NCI-H526 (cell line): ENCODE results near the gene DCP2.

ENCODE experiments used
- DNase-seq, 2 experiments: peaks; one replicate each; lab custom pipeline; 2025; lab: John Stamatoyannopoulos, UW

DCP2 gene

DNA sequence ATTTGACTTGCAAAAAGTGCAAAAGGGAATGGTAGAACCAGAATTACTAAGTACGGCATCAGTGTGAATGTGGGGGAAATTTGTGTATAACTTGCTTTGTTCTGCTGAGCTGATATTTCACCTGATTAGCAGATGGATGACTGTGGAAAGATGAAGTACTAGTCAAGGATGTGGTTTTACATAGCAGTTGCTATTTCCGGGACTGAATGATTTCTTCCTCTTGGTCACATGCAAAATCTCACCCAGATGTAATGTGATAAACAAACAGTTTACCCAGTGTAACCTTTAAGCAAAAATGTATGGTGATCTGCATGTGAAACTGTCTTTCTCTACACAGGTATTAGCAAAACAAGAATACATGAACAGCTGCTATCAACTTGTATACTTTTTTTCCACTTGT, 46.1 kb downstream of the DCP2 start:
- DNase-seq, result peak; percentile 46 to 48

GRCh38 chr5:113024076-113024697, 47.6 kb downstream of the DCP2 start:
- DNase-seq, result no peak

DNA sequence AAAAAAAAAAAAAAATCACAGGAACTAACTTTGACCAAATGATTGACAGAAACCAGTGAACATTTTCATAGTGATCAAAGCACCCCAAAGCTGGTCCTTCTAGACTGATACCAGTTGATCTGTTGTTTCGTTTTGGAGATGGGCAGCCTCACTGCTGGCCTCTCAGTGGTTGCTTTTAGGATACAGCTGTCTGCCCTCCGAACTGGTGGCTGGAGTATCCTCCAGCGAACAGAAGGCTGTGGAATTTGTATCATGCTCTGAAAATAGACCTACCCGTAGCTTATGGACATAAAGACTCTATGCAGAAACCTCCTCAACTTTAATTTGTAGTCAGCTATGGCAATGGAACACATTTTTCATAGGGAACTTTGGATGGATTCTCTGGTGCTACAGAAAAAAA, 49.0 kb downstream of the DCP2 start:
- DNase-seq, result no peak

DNA sequence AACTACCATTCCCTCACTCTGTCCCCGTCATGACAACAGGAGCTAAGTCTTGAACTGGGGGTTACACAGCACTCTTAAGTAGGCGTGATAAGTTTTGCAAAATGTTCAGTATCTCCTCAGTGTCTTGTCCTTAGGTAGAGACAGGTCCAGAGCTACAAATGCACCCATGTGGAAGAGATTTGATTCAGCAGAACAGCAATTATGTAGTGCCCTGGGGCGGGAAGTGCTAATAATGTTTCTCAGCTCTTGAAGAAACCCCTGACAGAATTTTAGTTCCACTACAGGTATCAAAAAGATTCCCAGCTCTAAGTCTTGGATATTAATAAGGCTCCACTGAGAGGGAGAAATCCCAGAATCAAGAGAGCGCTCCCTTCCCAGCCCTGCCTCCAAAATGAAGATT, 49.6 kb downstream of the DCP2 start:
- DNase-seq, result no peak

DNA sequence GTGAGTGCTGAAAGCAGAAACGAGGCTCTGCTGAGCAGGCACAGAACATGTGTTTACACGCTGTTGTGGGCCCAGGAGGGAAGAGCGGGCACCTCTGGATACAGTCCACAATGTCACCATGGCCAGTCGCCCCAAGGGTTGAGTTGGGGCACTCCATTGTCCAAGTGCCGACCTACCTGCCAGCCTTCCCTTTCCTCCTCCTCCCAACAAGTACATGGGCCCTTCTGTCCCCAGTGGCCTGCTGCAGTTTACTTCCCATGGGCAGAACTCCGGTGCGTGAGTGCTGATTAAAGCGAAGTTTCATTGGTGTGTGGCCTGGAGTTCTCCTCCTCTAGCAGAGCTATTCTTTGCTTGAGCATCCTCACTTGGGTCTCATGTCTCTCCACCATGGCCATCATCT, 50.4 kb downstream of the DCP2 start:
- no peak for DNase-seq

DNA sequence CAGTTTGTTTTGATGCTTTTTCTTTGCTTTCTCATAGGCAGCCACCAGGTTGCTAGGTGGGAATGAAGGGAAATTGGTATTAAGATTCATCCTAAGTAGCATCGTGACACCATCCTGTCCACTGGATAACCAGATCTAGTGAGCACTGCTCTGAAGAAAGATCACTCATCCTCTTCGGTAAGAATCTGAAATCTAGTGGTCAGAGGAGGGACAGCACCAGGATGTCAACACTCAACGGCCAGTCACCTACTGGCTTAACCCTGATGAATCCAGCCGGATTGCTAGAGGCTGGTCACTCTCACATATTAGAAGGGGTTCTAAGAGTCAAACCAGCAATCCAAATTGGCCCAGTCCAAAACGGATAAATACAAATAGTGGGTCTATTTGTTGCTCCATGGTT, 50.8 kb downstream of the DCP2 start:
- DNase-seq, result no peak

DNA sequence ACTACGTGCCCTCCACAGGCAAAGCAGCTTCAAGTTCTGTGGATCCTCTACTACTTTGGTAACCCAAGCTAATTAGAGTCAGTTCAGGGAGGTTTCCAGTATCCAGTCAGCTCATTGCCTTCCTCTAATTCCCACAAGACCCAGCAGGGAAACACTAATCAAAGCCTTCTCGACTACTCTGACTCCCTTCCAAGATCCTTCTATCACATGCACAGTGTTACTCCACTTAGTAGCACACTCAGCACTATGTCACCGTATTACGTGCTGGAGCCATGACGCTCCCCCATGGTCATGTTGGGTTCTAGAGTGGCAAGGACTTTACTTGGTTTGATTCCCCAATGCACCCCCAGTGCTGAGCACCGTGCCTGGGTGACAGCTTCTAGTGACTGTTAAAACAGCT, 53.0 kb downstream of the DCP2 start:
- DNase-seq, result no peak

DNA sequence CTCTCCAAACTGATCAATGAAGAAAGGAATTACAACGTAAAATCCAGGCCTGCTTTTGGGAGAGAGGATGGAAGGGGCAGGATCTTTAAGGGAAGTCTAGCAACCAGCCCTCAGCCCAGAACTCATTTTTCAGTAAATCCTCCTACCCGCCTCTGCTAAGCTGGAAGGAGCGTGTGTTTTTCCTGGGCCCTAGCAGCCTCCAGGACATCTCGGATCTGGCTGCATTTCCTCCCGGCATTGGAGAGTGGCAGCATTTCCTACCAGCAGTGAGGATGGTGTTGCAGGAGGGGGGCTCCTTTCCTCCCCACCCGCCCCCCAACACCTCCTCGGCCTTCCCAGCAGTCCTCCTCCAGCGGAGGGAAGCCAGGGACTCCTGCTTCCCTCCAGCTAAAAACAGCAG, 54.5 kb downstream of the DCP2 start:
- DNase-seq, result no peak

GRCh38 chr5:113031557-113031956, 55.0 kb downstream of the DCP2 start:
- no peak for DNase-seq

DNA sequence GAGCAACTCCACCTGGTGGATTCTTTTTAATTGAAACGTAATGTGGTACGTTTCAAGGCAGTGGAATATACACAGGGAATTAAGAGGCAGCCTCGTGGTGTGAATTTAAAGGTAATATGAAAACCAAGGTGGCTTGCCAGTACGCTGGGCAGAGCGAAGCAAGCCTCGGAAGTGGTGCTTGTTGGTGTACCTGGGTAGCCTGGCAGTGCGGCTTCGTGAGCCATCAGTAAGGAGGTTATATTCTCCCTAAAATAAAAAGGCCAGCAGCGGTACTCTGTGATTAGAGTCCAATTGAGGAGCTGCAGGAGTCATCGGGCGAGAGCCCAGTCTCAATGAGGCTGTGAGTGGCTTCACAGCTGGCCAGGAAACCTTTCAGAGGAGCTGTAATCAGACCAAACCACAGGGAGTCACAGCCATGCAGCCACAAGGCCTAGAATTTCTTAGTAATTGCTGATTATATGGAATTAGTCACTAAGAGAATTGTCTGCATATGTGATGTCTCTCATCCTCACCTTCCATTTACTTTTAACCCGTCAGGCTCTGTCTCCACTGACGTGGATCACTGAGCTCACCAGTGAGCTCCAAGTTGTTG, 57.7 kb downstream of the DCP2 start:
- no peak for DNase-seq

- no peak for DNase-seq
Observed at GRCh38 chr5:113035096-113035495, 58.5 kb downstream of the DCP2 start.

DNA sequence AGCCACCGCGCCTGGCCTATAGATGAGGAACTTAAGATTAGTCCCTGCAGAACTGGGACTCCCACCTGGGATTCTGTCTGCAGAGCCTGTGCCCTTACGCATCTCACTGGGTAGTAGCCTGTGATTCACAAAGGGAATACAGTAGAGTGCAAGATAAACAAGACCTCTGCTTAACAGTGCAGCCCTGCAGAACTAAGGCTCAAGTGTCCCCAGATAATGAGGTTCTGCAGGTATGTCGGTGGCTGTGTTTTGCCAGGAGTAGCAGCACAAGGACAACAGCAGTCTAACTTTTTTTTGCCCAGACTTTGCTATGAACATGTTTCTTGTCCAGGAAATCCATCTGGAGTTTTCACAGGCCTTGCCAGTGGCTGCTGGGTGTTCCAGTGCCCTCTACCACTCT, 59.7 kb downstream of the DCP2 start:
- no peak for DNase-seq

DNA sequence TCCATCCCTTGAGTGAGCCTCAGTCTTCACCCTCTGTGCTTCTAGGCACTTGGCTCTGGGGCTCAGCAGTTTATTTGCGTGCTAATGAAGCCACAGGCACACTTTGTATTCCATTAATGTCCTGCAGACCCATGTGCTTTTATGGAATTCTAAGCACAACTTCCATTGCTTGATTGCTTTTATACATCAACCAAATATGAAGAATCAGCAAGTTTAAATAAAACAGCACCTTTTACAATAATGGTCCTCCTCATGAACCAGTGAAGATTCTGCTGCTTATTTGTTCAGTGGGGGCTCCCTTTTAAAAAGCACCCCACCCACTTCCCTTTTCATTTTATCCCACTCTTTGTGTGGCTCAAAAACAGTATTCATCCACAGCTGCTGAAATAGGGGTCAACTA, 60.2 kb downstream of the DCP2 start:
- DNase-seq, result no peak

DNA sequence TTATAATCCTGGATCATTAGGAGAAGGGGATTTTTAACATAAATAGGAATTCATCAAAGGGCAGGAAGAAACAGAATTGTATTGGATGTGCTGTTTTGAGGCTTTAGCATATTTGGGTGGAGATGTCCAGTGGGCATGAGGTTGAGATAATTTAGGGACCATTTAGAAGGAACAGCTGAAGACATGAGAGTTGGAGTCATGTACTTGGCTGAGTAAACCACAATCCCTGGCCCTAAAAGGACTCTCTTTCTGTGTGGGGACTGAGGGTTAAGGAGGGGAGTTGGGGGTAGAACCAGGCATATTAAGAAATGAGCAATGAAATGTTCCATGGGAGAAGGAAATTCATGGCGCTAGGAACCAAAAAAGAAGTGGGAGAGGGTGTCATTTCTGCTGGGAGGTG, 61.5 kb downstream of the DCP2 start:
- no peak for DNase-seq

DNA sequence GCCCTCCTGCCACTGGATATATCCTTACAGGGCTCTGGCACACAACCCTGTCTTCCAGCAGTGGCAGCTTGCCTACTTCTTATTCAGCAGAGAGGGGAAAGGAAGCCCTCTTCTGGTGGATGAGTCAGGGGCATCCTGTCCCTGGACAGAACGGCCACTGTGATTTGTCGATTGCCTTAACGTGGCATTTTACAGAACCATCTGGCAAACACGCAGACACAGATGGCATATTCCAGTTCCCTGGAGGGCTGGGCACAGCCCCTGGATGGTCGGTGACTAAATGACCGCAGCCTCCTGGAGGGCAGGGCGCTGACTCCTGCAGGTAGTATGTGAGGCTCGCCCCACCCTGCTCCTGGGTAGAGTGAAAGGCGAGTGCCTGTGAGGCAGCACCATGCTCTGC, 62.1 kb downstream of the DCP2 start:
- no peak for DNase-seq

- DNase-seq, result peak; percentile 3 to 20
Observed at GRCh38 chr5:113039229-113039933, 62.8 kb downstream of the DCP2 start.

GRCh38 chr5:113039934-113040285, 63.3 kb downstream of the DCP2 start:
- DNase-seq, result no peak

DNA sequence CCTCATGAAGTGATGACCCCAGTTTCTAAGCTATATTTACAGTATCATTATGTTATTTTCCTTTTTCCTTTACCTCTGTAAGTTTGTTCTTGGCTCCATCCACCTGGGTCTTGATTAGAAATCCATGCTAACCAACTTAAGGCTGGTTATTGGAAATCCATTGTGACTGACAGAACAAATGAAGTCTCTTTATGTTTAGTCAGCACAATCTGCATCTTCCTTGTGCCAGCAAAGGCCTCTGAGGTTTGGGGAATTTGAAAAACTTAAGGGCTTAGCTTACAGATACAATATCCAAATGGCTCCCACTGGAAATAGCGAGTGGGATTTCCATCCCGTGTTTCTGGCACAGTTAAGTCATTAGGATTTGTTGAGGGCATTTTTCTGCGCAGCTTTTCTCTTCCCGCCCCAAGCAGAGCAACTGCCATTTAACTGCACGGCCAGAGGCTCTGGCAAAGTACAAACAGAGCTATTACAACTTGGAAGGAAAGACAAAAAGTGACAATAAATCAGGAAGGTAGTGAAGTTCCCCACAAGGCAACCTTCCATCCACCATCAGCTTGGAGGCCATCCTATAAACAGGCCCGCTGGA, 64.2 kb downstream of the DCP2 start:
- no peak for DNase-seq

- no peak for DNase-seq
Observed at GRCh38 chr5:113042491-113043243, 66.1 kb downstream of the DCP2 start.

DNA sequence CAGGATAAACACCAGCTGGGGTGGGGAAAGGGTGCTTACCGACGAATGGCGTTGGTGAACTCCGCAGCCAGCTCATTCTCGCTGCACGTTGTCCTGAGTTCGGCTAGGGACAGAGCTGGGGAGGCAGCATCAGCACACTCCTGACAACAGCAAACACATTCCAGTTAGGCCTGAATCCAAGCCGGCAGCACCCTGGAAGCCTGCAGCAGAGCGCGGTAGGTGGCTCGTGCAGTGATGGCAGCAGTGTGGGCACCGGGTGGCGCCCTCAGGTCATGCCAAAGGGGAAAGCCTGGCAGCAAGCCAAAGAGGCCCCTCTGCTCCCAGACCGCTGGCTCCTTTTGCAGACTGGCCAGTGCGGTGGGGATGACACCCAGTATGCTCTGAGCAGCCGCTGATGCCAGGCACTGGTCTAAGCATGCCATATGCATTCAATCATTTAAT, 66.9 kb downstream of the DCP2 start:
- peak; percentile 6 to 43 for DNase-seq

DNA sequence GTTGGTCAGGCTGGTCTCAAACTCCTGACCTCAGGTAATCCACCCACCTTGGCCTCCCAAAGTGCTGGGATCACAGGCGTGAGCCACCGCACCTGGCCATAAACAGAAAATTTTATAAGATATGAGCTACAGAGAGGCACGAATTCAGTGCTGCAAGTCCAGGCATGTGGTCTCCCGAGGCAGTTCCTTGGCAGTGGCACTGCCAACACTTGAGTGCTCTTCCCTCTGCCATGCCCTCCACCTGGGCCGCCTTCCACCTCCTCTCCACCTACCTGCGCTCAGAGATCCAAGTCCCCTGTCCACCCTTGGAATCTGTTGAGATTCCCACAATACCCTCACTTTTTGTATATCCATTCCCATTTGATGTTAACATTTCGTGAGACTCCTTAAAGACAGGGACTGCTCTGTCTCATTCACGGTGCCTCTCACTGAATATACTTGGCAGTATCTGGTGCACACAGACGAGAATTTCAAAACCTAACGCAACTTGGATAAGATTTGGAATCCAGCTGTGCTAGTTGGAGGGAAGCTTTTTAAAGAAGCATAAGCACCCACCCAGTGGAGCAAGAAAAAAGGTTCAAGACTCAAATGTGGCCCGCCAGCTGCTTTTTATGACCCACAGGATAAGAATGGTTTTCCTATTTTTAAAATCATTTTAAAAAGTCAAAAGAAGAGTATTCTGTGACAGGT, 68.3 kb downstream of the DCP2 start:
- DNase-seq, result no peak

DNA sequence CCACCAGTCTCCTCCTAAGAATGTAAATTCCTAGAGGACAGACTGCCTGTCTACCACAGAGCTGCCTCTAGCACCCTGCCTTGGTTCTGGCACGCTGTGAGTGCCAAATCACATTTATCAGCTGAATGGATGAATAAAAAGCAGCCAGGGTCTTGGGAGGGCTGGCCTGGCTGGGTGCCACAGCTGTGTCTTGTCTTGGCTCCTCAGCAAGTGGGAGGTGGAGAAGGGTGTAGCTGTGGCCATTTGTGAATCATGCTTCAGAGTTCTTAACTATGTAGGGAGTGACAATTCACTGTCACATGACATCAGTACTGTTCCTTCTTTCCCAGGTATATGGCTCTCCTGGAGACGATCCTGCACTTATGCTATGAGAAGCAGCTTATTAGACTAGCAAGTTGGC, 70.6 kb downstream of the DCP2 start:
- DNase-seq, result no peak
